AG09309 (cell line): ENCODE results near the gene MPRIP.

Experiments
- DNase-seq: peaks from one replicate; pipeline ENCODE4 v3.0.0-alpha.2; 2010; ENCODE audit warnings: low read depth
- H3K4me3 ChIP-seq: 2 replicates; pipeline ENCODE4 v1.5.1; 2011; ENCODE audit warnings: mild to moderate bottlenecking, low read depth, low read length, moderate library complexity; ENCODE audit not compliant: control insufficient read depth
- TF ChIP-seq, protein P1 (sequence below): IDR thresholded peaks from 2 replicates; pipeline ENCODE4 v1.5.1; 2011; ENCODE audit warnings: mild to moderate bottlenecking, low read depth, low read length, inconsistent platforms; ENCODE audit not compliant: insufficient read depth, control insufficient read depth; ENCODE audit errors: missing control alignments

Gene MPRIP

GRCh38 chr17:17128476-17129075, 86.3 kb downstream of the MPRIP start:
- TF ChIP-seq, protein P1, sequence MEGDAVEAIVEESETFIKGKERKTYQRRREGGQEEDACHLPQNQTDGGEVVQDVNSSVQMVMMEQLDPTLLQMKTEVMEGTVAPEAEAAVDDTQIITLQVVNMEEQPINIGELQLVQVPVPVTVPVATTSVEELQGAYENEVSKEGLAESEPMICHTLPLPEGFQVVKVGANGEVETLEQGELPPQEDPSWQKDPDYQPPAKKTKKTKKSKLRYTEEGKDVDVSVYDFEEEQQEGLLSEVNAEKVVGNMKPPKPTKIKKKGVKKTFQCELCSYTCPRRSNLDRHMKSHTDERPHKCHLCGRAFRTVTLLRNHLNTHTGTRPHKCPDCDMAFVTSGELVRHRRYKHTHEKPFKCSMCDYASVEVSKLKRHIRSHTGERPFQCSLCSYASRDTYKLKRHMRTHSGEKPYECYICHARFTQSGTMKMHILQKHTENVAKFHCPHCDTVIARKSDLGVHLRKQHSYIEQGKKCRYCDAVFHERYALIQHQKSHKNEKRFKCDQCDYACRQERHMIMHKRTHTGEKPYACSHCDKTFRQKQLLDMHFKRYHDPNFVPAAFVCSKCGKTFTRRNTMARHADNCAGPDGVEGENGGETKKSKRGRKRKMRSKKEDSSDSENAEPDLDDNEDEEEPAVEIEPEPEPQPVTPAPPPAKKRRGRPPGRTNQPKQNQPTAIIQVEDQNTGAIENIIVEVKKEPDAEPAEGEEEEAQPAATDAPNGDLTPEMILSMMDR = no peak
- no peak overlapping the region for H3K4me3 ChIP-seq
- no peak for DNase-seq

- no peak for DNase-seq
- TF ChIP-seq, protein P1 = no peak
These were observed 87.2 kb downstream of the MPRIP start for GRCh38 chr17:17129466-17129865.

GRCh38 chr17:17130077-17130844, 88.0 kb downstream of the MPRIP start:
- DNase-seq = no peak
- H3K4me3 ChIP-seq = no peak overlapping the region
- TF ChIP-seq, protein P1 = no peak

More at GRCh38 chr17:17129466-17129865, 87.2 kb downstream of the MPRIP start:
- H3K4me3 ChIP-seq = no peak overlapping the region

- DNase-seq = no peak
- TF ChIP-seq, protein P1 = no peak
- no peak overlapping the region for H3K4me3 ChIP-seq
These were observed 89.6 kb downstream of the MPRIP start for GRCh38 chr17:17131839-17132238.

DNA sequence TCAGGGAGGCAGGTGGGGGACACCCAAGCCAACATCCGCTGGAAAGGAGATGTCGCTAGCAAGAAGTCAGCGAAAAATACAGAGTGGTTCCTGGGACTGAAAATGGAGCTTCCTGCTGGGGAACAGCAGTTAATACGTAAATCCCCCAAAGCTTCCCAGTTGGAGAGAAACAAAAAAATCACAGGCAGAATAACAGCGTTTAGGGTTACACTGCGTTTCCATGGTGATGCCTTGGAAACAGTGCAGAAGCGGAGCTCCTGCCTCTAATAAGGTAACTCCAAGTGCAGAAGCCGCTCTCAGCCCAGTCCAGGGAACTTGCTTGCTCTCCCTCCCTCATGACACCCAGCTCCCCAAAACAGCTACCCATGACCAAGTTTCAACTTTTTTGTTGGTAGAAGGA, 90.5 kb downstream of the MPRIP start:
- TF ChIP-seq, protein P1 = no peak
- H3K4me3 ChIP-seq = no peak overlapping the region
- no peak for DNase-seq

DNA sequence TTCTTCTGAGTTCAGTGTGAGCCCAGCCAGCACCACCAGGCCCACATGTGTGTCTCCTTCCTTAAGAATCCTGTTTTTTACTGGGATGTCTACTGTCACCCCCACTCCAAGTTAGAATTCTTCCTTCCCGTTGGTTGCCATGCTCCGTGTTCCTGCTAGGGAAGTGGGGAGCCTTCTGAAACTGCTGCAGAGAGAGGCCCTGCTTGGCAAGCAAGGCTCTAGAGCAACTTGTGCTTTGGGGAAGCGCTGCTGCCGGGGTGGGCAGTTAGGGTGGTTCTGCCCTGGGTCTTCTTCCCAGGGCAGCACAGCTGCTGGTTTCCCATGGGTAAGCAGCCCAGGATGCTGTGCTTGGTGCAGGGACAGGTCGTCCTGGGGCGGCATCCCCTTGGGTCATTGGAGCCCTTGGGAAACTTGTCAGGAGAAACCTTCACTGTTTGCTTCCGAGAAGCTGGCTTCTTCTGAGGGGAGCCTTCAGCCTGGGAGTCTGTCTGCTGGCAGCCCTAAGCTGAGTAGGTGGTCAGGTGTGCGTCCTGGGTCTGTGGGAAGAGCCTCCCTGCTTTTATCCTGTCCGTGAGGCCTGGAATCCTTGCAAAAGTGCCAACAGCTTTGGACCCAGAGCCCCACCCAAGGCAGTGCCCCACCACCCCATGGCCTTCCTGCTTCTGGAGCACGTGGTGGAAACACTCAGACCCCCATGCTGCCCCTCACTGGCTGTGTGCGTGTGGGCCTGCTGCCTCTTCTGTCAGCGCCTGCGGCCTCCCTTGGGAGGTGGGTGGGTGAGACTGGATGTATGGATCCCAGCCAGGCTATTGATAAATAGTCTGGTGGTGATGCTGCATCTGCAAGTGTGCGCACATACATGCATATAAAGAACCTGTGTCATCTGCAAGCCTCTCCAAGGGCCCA, 92.0 kb downstream of the MPRIP start:
- DNase-seq = no peak
- H3K4me3 ChIP-seq = no peak overlapping the region
- TF ChIP-seq, protein P1 = no peak
